Esophagus squamous epithelium (tissue), 5 donors: ENCODE data around the gene TMEM150C. TPM values are rescaled to one million over a fixed set of nuclear protein-coding genes. Genes with fewer than 3 reads are reported as not detected.

Experiments used
- DNase-seq: peaks from one replicate; lab custom pipeline; 2025; lab: John Stamatoyannopoulos, UW
- H3K27ac ChIP-seq, 4 donors: fragments of 200-600 bp; sonication (generic); one replicate each; pipeline ENCODE4 v1.5.1; 2016 to 2019; ENCODE audit warnings: mild to moderate bottlenecking in 1 of 4
- H3K27me3 ChIP-seq, 4 donors: fragments of 200-600 bp; sonication (generic); 1 replicate in 3 of 4; 2 replicates in 1 of 4; pipeline versions ENCODE4 v1.5.1 to v1.6.0; 2017 to 2021; ENCODE audit warnings: antibody characterized with exemption in 1 of 4
- H3K36me3 ChIP-seq, 3 donors: fragments of 200-600 bp; sonication (generic); one replicate each; pipeline ENCODE4 v1.5.1; 2016 to 2019
- H3K4me1 ChIP-seq, 3 donors: fragments of 200-600 bp; sonication (generic); one replicate each; pipeline ENCODE4 v1.5.1; 2017 to 2019
- H3K4me3 ChIP-seq, 4 donors: fragments of 200-600 bp; sonication (generic); 1 replicate in 3 of 4; 2 replicates in 1 of 4; pipeline ENCODE4 v1.5.1; 2016 to 2019; ENCODE audit warnings: mild to moderate bottlenecking in 2 of 4, moderate library complexity in 1 of 4
- H3K9me3 ChIP-seq, 3 donors: fragments of 200-600 bp; sonication (generic); one replicate each; pipeline ENCODE4 v1.5.1; 2016 to 2019
- CTCF ChIP-seq, 6 experiments: fragments of 450-650 bp in 4 of 6; fragments of 200-600 bp in 2 of 6; sonication (generic) in 2 of 6; IDR thresholded peaks; one replicate each; pipeline ENCODE4 v1.5.1; 2016 to 2019; ENCODE audit warnings: antibody characterized with exemption in 6 of 6, mild to moderate bottlenecking in 4 of 6, moderate library complexity in 4 of 6
- POLR2A ChIP-seq, 4 donors: fragments of 450-650 bp; IDR thresholded peaks; one replicate each; pipeline ENCODE4 v1.6.1; 2017; ENCODE audit warnings: antibody characterized with exemption in 4 of 4, mild to moderate bottlenecking in 4 of 4, moderate library complexity in 3 of 4
- WGBS, 2 donors: methylation state at CpG; one replicate each; pipeline ENCODE4 v1.1.5; 2018; 5-methylcytosine and 5-hydroxymethylcytosine counted together
- intact Hi-C: fragments of 100-400 bp; cut with DNase I; formaldehyde crosslinking; loops from one replicate; pipeline ENCODE4 v1.15.0; 2022
- total RNA-seq, 4 donors: library from RNA; depleted of rRNA; stranded (reverse); fragments of >200 nt; gene quantifications; one replicate each; pipeline ENCODE4 v1.1.0, GENCODE V29; 2016
- donor health status: DM: yes; HTN: yes; CAD: no.

Gene TMEM150C
- total RNA-seq, 4 donors from 2014 or later: 1.1 to 3.8 (median 2.8) TPM

- Histone ChIP-seq H3K27me3 (no peaks in the 10 kb centered on the region), H3K4me1 (peaks cover 0 to 16% (median 0%) of the 10 kb centered on the region in 3 donors), H3K4me3 (no peak overlapping the region), H3K9me3 (no peaks in the 10 kb centered on the region), H3K36me3 (peaks cover 0 to 7% (median 0%) of the 10 kb centered on the region in 3 donors), H3K27ac (no peak overlapping the region)
- TF ChIP-seq CTCF (IDR thresholded peaks at IDR 0.05) (no peak), POLR2A (IDR thresholded peaks at IDR 0.05) (no peak)
- WGBS, 2 donors: 80 to 91% methylated on average over 2 of the region's 2 CpGs
- DNase-seq: no peak
- intact Hi-C loops: no loop called here
These were observed 65.4 kb downstream of the TMEM150C start for GRCh38 chr4:82496349-82496748.

- Histone ChIP-seq H3K4me1 (peaks cover 0 to 14% (median 0%) of the 10 kb centered on the region in 3 donors), H3K9me3 (no peaks in the 10 kb centered on the region), H3K27ac (no peak overlapping the region), H3K27me3 (no peaks in the 10 kb centered on the region), H3K4me3 (no peak overlapping the region), H3K36me3 (peaks cover 0 to 7% (median 0%) of the 10 kb centered on the region in 3 donors)
- TF ChIP-seq POLR2A (IDR thresholded peaks at IDR 0.05): no peak
- TF ChIP-seq CTCF (IDR thresholded peaks at IDR 0.05): no peak
- 69 to 85% methylated on average over 2 to 4 of the region's 4 CpGs for WGBS, 2 donors
- no peak for DNase-seq
- intact Hi-C loops: no loop called here
These were observed 66.1 kb downstream of the TMEM150C start for GRCh38 chr4:82495666-82496065.

GRCh38 chr4:82493721-82494425 is 67.9 kb downstream of the TMEM150C start:
- peaks cover 0 to 6% (median 0%) of the 10 kb centered on the region in 3 donors for H3K4me1 ChIP-seq
- 79 to 87% methylated on average over 2 of the region's 2 CpGs for WGBS, 2 donors
- intact Hi-C loops: no loop called here
- H3K27ac ChIP-seq: no peak overlapping the region
- no peaks in the 10 kb centered on the region for H3K27me3 ChIP-seq
- TF ChIP-seq CTCF (IDR thresholded peaks at IDR 0.05) (no peak), POLR2A (IDR thresholded peaks at IDR 0.05) (no peak)
- no peak overlapping the region for H3K4me3 ChIP-seq
- H3K9me3 ChIP-seq: no peaks in the 10 kb centered on the region
- peaks cover 0 to 7% (median 0%) of the 10 kb centered on the region in 3 donors for H3K36me3 ChIP-seq
- DNase-seq: no peak

GRCh38 chr4:82491251-82491960 is 70.4 kb downstream of the TMEM150C start:
- no peaks in the 10 kb centered on the region for H3K9me3 ChIP-seq
- H3K27me3 ChIP-seq: no peaks in the 10 kb centered on the region
- no peak for TF ChIP-seq POLR2A (IDR thresholded peaks at IDR 0.05)
- no peak for TF ChIP-seq CTCF (IDR thresholded peaks at IDR 0.05)
- H3K27ac ChIP-seq: no peak overlapping the region
- H3K4me3 ChIP-seq: no peak overlapping the region
- intact Hi-C loops: no loop called here
- no peak for DNase-seq
- H3K4me1 ChIP-seq: peaks cover 0 to 12% (median 0%) of the 10 kb centered on the region in 3 donors
- 58 to 63% methylated on average over 9 of the region's 10 CpGs for WGBS, 2 donors
- peaks cover 0 to 7% (median 0%) of the 10 kb centered on the region in 3 donors for H3K36me3 ChIP-seq

GRCh38 chr4:82489987-82490386 is 71.8 kb downstream of the TMEM150C start:
- Histone ChIP-seq H3K27ac (no peak overlapping the region), H3K36me3 (no peaks in the 10 kb centered on the region), H3K4me3 (no peak overlapping the region), H3K27me3 (no peaks in the 10 kb centered on the region), H3K9me3 (no peaks in the 10 kb centered on the region), H3K4me1 (peaks cover 0 to 23% (median 0%) of the 10 kb centered on the region in 3 donors)
- WGBS, 2 donors: 63 to 69% methylated on average over 8 of the region's 8 CpGs
- intact Hi-C loops: no loop called here
- DNase-seq: no peak
- TF ChIP-seq CTCF (IDR thresholded peaks at IDR 0.05) (no peak), POLR2A (IDR thresholded peaks at IDR 0.05) (no peak)
